ENCODE results near the gene DSC3.

DNA sequence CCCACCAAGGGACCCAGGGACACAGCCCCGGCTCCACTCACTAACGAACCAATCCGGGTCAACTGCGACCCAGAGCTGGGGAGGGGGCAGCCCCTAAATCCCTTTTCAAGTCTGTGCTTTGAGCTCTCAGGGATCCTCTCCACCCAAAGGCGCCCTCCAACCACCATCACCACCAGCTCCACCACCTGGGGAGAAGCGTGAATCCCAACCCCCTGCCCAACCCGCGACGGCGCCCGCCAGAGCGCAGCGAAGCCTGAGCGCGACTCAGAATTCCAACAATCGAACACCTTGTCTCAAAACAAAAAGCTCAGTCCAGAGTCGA, 497 bp downstream of the DSC3 start:
- TF ChIP-seq, protein P1, sequence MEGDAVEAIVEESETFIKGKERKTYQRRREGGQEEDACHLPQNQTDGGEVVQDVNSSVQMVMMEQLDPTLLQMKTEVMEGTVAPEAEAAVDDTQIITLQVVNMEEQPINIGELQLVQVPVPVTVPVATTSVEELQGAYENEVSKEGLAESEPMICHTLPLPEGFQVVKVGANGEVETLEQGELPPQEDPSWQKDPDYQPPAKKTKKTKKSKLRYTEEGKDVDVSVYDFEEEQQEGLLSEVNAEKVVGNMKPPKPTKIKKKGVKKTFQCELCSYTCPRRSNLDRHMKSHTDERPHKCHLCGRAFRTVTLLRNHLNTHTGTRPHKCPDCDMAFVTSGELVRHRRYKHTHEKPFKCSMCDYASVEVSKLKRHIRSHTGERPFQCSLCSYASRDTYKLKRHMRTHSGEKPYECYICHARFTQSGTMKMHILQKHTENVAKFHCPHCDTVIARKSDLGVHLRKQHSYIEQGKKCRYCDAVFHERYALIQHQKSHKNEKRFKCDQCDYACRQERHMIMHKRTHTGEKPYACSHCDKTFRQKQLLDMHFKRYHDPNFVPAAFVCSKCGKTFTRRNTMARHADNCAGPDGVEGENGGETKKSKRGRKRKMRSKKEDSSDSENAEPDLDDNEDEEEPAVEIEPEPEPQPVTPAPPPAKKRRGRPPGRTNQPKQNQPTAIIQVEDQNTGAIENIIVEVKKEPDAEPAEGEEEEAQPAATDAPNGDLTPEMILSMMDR (conservative IDR thresholded peaks at IDR 0.05; ENCODE audit: low read depth, low read length) = no peak
- TF ChIP-seq EZH2 (IDR thresholded peaks at IDR 0.05; ENCODE audit: borderline replicate concordance, low read depth, low read length, poor library complexity, severe bottlenecking) = no peak

Measured in A673 (cell line).